Urinary bladder (tissue), 4 donors: ENCODE measurements around the gene PSD4. TPM values are rescaled to one million over a fixed set of nuclear protein-coding genes. Genes with fewer than 3 reads are reported as not detected.

Experiments
- DNase-seq: peaks from one replicate; pipeline ENCODE4 v3.0.0-alpha.2; 2015; ENCODE audit errors: extremely low spot score
- H3K27ac ChIP-seq: one replicate; pipeline ENCODE4 v1.5.1; 2013; ENCODE audit warnings: low read depth, mild to moderate bottlenecking, moderate library complexity
- H3K36me3 ChIP-seq: one replicate; pipeline ENCODE4 v1.6.1; 2013; ENCODE audit warnings: mild to moderate bottlenecking, moderate library complexity; ENCODE audit not compliant: insufficient read depth
- H3K4me1 ChIP-seq: one replicate; pipeline ENCODE4 v1.6.1; 2013; ENCODE audit warnings: mild to moderate bottlenecking, moderate library complexity; ENCODE audit not compliant: insufficient read depth
- H3K4me3 ChIP-seq: one replicate; pipeline ENCODE4 v1.5.1; 2013; ENCODE audit warnings: low read depth, low read length
- WGBS: extraction: QIAGEN DNeasy Blood & Tissue Kit; methylation state at CpG from one replicate; pipeline ENCODE4 v1.1.7; 2013; 5-methylcytosine and 5-hydroxymethylcytosine counted together
- polyA plus RNA-seq: library from polyadenylated mRNA; stranded (reverse); fragments of 200-250 nt; gene quantifications from one replicate; pipeline ENCODE4 v1.2.3, GENCODE V29; 2013
- total RNA-seq: library from RNA; depleted of rRNA; stranded (reverse); fragments of >200 nt; gene quantifications from one replicate; pipeline ENCODE4 v1.2.3, GENCODE V29; 2014
- donor health status: healthy with polysubstance abuse.
- donor health status: healthy.

Gene PSD4
- total and polyA plus RNA-seq, 2 donors: 6.3 to 9.7 TPM

GRCh38 chr2:113238871-113239839 is 65.4 kb downstream of the PSD4 start:
- WGBS: 95% methylated on average over 9 of the region's 9 CpGs

GRCh38 chr2:113240150-113240914 is 66.6 kb downstream of the PSD4 start:
- no peak overlapping the region for H3K27ac ChIP-seq

More at GRCh38 chr2:113238871-113239839, 65.4 kb downstream of the PSD4 start:
- DNase-seq: no peak
- Histone ChIP-seq H3K4me3 (no peak overlapping the region), H3K36me3 (no peaks in the 10 kb centered on the region), H3K27ac (no peak overlapping the region), H3K4me1 (peaks cover 3% of the 10 kb centered on the region)

GRCh38 chr2:113240915-113241911 is 67.4 kb downstream of the PSD4 start:
- no peak for DNase-seq
- Histone ChIP-seq H3K4me3 (no peak overlapping the region), H3K27ac (peak overlapping the region; percentile 43), H3K36me3 (no peaks in the 10 kb centered on the region), H3K4me1 (peaks cover 3% of the 10 kb centered on the region)
- 75% methylated on average over 18 of the region's 18 CpGs for WGBS

More at GRCh38 chr2:113240150-113240914, 66.6 kb downstream of the PSD4 start:
- H3K4me1 ChIP-seq: peaks cover 3% of the 10 kb centered on the region
- H3K4me3 ChIP-seq: no peak overlapping the region
- DNase-seq: no peak
- no peaks in the 10 kb centered on the region for H3K36me3 ChIP-seq
- WGBS: 20% methylated on average over 15 of the region's 15 CpGs

- no peak overlapping the region for H3K4me3 ChIP-seq
- peaks cover 3% of the 10 kb centered on the region for H3K4me1 ChIP-seq
- WGBS: 96% methylated on average over 6 of the region's 6 CpGs
- no peak overlapping the region for H3K27ac ChIP-seq
- no peak for DNase-seq
- no peaks in the 10 kb centered on the region for H3K36me3 ChIP-seq
Observed at GRCh38 chr2:113242327-113242726, 68.6 kb downstream of the PSD4 start.

GRCh38 chr2:113245276-113245711 is 71.5 kb downstream of the PSD4 start:
- no peaks in the 10 kb centered on the region for H3K36me3 ChIP-seq
- 85% methylated on average over 3 of the region's 3 CpGs for WGBS
- H3K27ac ChIP-seq: no peak overlapping the region
- no peak overlapping the region for H3K4me3 ChIP-seq
- no peak for DNase-seq
- H3K4me1 ChIP-seq: peaks cover 3% of the 10 kb centered on the region

GRCh38 chr2:113246606-113247005 is 72.8 kb downstream of the PSD4 start:
- no peak overlapping the region for H3K27ac ChIP-seq
- no peaks in the 10 kb centered on the region for H3K4me1 ChIP-seq
- 89% methylated on average over 14 of the region's 14 CpGs for WGBS
- no peak overlapping the region for H3K4me3 ChIP-seq
- no peaks in the 10 kb centered on the region for H3K36me3 ChIP-seq
- no peak for DNase-seq

DNA sequence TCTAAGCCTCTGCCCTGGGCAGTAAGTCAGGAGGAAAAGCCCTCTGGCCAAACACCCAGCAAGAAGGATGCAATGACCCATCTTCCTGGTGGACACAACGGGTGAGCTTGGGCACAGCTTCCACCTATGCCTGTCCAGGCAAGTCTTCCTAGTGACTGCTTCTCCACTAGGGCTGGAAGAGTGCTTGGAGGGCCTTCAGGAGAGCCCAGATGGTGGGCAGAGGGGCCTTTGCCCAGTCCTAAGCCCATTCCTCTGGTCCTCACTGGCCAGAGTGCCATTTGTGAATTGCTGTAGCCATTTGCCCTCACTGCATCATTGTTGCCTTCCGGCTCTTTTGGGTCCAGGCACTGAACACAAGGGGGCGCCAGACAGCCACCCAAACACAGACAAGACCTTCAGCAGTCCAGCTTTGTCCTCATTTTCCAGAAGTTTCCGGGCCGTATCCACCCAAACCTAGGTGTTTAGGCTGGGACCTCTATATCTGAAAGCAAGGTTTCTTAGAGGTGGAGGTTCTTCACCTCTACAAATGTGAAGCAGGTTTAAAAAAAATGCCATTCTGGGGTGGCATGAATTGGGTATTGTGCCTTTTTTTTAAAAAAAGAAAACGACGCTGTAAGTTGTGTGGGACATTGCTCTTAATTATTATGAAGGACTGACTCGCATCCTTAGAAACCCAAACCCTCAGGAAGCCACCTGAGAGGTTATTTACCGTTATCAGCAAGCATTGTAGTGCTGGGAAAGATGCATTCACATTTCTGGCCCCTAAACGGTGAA is 75.4 kb downstream of the PSD4 start:
- H3K36me3 ChIP-seq: no peaks in the 10 kb centered on the region
- no peak overlapping the region for H3K27ac ChIP-seq
- no peak overlapping the region for H3K4me3 ChIP-seq
- no peak for DNase-seq
- H3K4me1 ChIP-seq: no peaks in the 10 kb centered on the region
- WGBS: 44% methylated on average over 10 of the region's 10 CpGs

DNA sequence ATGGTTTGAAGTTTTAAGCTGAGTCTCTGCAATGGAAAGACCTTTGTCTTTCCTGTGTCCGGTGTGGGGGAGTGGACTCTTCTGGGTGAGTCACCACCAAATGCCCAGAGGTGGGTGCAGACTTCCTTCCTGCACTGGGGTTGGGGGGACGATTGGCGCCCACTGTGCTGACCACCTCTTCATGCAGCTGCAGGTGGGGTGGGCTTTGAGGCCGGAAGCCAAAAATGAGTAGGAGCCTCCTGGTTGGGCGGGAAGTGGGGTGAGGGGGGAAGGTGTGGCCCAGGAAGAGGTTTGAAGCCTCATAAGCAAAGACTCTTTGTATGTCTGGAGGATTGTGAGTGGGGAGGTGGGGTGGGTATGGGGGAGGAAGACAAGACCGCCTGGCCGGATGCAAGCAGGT is 77.3 kb downstream of the PSD4 start:
- no peaks in the 10 kb centered on the region for H3K36me3 ChIP-seq
- WGBS: 80% methylated on average over 7 of the region's 7 CpGs
- H3K4me3 ChIP-seq: no peak overlapping the region
- H3K4me1 ChIP-seq: no peaks in the 10 kb centered on the region
- DNase-seq: no peak
- no peak overlapping the region for H3K27ac ChIP-seq

DNA sequence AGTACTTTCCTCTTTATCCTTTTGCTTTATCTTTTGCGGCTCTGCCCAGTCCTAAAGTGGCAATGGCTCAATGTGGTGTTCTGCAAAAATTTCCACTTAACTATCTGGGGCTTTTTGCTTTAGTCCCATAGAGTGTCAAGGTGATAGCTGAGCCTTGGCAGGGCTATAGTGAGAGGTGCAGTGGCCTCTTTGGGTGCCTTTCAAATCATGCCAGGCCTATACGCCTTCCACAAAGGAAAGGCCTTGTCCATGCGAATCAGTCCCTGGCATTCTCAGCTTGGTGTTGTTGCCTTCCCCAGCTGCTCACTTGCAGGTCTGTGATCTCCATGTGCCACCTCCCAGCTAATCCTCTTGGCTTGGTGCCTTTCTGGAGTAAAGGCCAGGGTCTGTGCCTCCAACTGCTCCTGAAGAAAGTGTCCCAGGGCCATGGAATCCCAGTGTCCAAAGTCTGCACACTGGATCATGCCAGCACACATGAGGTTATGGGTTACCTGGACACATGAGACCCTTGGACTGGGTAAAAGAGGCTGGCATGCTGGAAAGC is 78.3 kb downstream of the PSD4 start:
- DNase-seq: no peak
- no peak overlapping the region for H3K4me3 ChIP-seq
- no peaks in the 10 kb centered on the region for H3K36me3 ChIP-seq
- no peaks in the 10 kb centered on the region for H3K4me1 ChIP-seq
- no peak overlapping the region for H3K27ac ChIP-seq
- WGBS: 99% methylated on average over 3 of the region's 3 CpGs

DNA sequence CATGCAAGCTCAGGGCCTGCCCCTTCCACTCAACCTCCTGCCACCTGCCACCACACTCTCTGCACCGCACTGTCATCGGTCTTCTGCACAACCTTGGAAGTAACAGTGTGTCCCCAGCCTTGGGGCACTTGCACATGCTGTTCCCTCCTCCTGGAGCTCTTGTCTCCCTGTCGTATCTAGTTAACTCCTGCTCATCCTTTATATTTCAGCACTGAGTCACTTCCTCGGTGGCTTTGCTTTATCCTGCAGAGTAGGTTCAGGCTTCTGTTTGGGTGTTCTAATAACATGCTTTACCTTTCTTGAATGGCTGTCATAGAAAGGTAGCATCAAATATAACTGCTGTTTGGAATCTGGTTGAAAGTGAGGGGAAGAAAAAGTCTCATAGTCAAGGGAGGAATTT is 79.7 kb downstream of the PSD4 start:
- WGBS: 82% methylated on average over 4 of the region's 4 CpGs
- no peaks in the 10 kb centered on the region for H3K4me1 ChIP-seq
- no peak overlapping the region for H3K27ac ChIP-seq
- no peak for DNase-seq
- no peak overlapping the region for H3K4me3 ChIP-seq
- no peaks in the 10 kb centered on the region for H3K36me3 ChIP-seq

- no peak overlapping the region for H3K4me3 ChIP-seq
- H3K4me1 ChIP-seq: no peaks in the 10 kb centered on the region
- no peak overlapping the region for H3K27ac ChIP-seq
- DNase-seq: no peak
- no peaks in the 10 kb centered on the region for H3K36me3 ChIP-seq
- WGBS: 27% methylated on average over 4 of the region's 4 CpGs
Observed at GRCh38 chr2:113255140-113256070, 81.6 kb downstream of the PSD4 start.
